Esophagus (tissue), 2 donors: ENCODE results near the gene HOXA3. TPM values are rescaled to one million over a fixed set of nuclear protein-coding genes. Genes with fewer than 3 reads are reported as not detected.

ENCODE experiments used
- H3K27ac ChIP-seq, 2 donors: one replicate each; pipeline ENCODE4 v1.5.1; 2013; ENCODE audit warnings: low read depth in 2 of 2, mild to moderate bottlenecking in 2 of 2, inconsistent platforms in 1 of 2, low read length in 1 of 2, moderate library complexity in 1 of 2
- H3K27me3 ChIP-seq, 2 donors: one replicate each; pipeline ENCODE4 v1.6.1; 2013; ENCODE audit warnings: low read length in 2 of 2, control low read depth in 1 of 2, mild to moderate bottlenecking in 1 of 2; ENCODE audit not compliant: insufficient read depth in 2 of 2, control insufficient read depth in 1 of 2
- H3K36me3 ChIP-seq, 2 donors: one replicate each; pipeline ENCODE4 v1.6.1; 2013; ENCODE audit warnings: low read length in 1 of 2; ENCODE audit not compliant: control insufficient read depth in 2 of 2, insufficient read depth in 2 of 2
- H3K4me1 ChIP-seq, 2 donors: one replicate each; pipeline ENCODE4 v1.6.1; 2013; ENCODE audit warnings: low read length in 1 of 2; ENCODE audit not compliant: control insufficient read depth in 2 of 2, insufficient read depth in 2 of 2
- H3K4me3 ChIP-seq, 2 donors: one replicate each; pipeline ENCODE4 v1.5.1; 2013; ENCODE audit warnings: low read length in 2 of 2, mild to moderate bottlenecking in 2 of 2, low read depth in 1 of 2, moderate library complexity in 1 of 2
- H3K9me3 ChIP-seq, 2 donors: one replicate each; pipeline ENCODE4 v1.6.1; 2013; ENCODE audit warnings: mild to moderate bottlenecking in 2 of 2, low read depth in 1 of 2, low read length in 1 of 2, moderate library complexity in 1 of 2; ENCODE audit not compliant: control insufficient read depth in 2 of 2, insufficient read depth in 1 of 2
- WGBS, 2 donors: extraction: QIAGEN DNeasy Blood & Tissue Kit; methylation state at CpG; one replicate each; pipeline ENCODE4 v1.1.7; 2013; 5-methylcytosine and 5-hydroxymethylcytosine counted together
- polyA plus RNA-seq, 2 donors: library from polyadenylated mRNA; stranded (reverse); fragments of 200-250 nt; gene quantifications; one replicate each; pipeline ENCODE4 v1.2.3, GENCODE V29; 2013
- donor health status: healthy with polysubstance abuse.
- donor health status: Bipolar disorder and iron deficiency.

HOXA3 gene
- polyA plus RNA-seq, 2 donors: 3.3 to 4.3 TPM

- Histone ChIP-seq H3K4me1 (no peaks in the 10 kb centered on the region), H3K27ac (no peak overlapping the region), H3K4me3 (no peak overlapping the region), H3K27me3 (no peaks in the 10 kb centered on the region), H3K9me3 (no peaks in the 10 kb centered on the region), H3K36me3 (no peaks in the 10 kb centered on the region)
- WGBS, 2 donors: 70 to 71% methylated on average over 3 of the region's 3 CpGs
These were observed 86.2 kb downstream of the HOXA3 start for GRCh38 chr7:27066148-27066547.

DNA sequence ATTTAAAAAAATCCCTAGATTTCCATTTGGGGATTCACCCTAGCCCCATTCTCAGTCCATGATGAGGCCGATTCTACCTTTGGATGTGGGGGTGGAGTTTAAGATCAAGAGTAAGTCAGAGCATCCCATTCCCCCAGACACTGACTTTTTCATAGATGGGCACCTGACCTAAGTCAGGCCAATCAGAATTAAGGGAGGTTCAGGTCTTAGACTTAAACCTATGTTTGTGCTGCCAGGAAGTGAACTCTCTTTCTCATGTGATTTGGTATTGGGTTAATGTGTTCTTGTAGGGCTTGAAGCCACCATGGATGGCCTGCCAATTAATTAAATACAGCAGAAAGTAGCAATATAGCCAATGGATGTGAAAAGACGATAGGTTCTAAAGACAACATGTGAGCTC, 86.7 kb downstream of the HOXA3 start:
- WGBS, 2 donors: 80 to 89% methylated on average over 2 of the region's 2 CpGs
- H3K27me3 ChIP-seq: no peaks in the 10 kb centered on the region
- H3K36me3 ChIP-seq: no peaks in the 10 kb centered on the region
- H3K27ac ChIP-seq: no peak overlapping the region
- no peak overlapping the region for H3K4me3 ChIP-seq
- H3K9me3 ChIP-seq: no peaks in the 10 kb centered on the region
- H3K4me1 ChIP-seq: no peaks in the 10 kb centered on the region

DNA sequence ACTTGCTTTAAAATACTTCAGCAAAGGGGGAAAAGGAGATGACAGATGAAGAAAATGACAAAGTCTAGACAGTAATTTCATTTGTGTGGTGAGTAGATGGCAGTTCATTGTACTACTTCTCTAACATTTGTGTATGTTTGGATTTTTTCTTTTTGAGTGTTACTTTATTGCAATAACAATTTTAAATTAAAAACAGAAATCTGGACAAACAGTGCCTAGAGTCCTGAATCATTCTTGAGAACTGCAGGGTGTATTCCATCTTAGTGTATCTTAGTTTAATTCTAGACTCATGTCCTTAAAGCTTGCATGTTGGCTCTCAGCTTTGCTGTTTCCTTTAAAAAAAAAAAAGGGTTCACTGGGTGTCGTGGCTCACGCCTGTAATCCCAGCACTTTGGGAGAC, 87.7 kb downstream of the HOXA3 start:
- Histone ChIP-seq H3K27ac (no peak overlapping the region), H3K27me3 (no peaks in the 10 kb centered on the region), H3K36me3 (no peaks in the 10 kb centered on the region), H3K9me3 (no peaks in the 10 kb centered on the region), H3K4me3 (no peak overlapping the region), H3K4me1 (no peaks in the 10 kb centered on the region)
- 69 to 88% methylated on average over 2 of the region's 2 CpGs for whole genome bisulfite sequencing, 2 donors

GRCh38 chr7:27064159-27064558, 88.2 kb downstream of the HOXA3 start:
- Histone ChIP-seq H3K4me1 (no peaks in the 10 kb centered on the region), H3K4me3 (no peak overlapping the region), H3K27ac (no peak overlapping the region), H3K27me3 (no peaks in the 10 kb centered on the region), H3K9me3 (no peaks in the 10 kb centered on the region), H3K36me3 (no peaks in the 10 kb centered on the region)
- WGBS, 2 donors: 17 to 40% methylated on average over 2 of the region's 2 CpGs

- WGBS, 2 donors: 89 to 90% methylated on average over 4 of the region's 4 CpGs
- H3K27ac ChIP-seq: no peak overlapping the region
- H3K4me3 ChIP-seq: no peak overlapping the region
- H3K4me1 ChIP-seq: no peaks in the 10 kb centered on the region
- H3K36me3 ChIP-seq: no peaks in the 10 kb centered on the region
- no peaks in the 10 kb centered on the region for H3K9me3 ChIP-seq
- H3K27me3 ChIP-seq: no peaks in the 10 kb centered on the region
These were observed 89.4 kb downstream of the HOXA3 start for GRCh38 chr7:27062946-27063345.

Other genes with a start within 250 kb of the HOXA3 start
- gene HOXA1, start 56.6 kb downstream of the HOXA3 start, polyA plus RNA-seq: 1 to 10 TPM; 1.5 to 2.1 TPM
- gene HOXA2, start 49.9 kb downstream of the HOXA3 start, polyA plus RNA-seq: 1 to 10 TPM; 1.8 to 2.3 TPM
- gene HOXA4, start 21.8 kb downstream of the HOXA3 start, polyA plus RNA-seq: 1 to 10 TPM; 7.6 to 8.6 TPM
- 1 to 10 TPM; 1.7 to 3.5 TPM for gene HOXA5, start 8.9 kb downstream of the HOXA3 start, polyA plus RNA-seq
- under 1 TPM; 0.19 to 0.69 TPM for gene HOXA6, start 4.8 kb downstream of the HOXA3 start, polyA plus RNA-seq
- 1 to 10 TPM; 1.5 to 1.8 TPM for gene HOXA7, start 4.1 kb upstream of the HOXA3 start, polyA plus RNA-seq
- gene HOXA9, start 13.0 kb upstream of the HOXA3 start, polyA plus RNA-seq: under 1 TPM; 0.49 TPM
- gene HOXA10, start 21.7 kb upstream of the HOXA3 start, polyA plus RNA-seq: under 1 TPM; 0.09 to 0.16 TPM
- not detected for gene HOXA11, start 32.6 kb upstream of the HOXA3 start, polyA plus RNA-seq
- gene HOXA13, start 47.5 kb upstream of the HOXA3 start, polyA plus RNA-seq: not detected
- gene EVX1, start 90.2 kb upstream of the HOXA3 start, polyA plus RNA-seq: not detected